Frontal cortex (tissue), 4 donors: Measurements from ENCODE around the gene FSTL4. TPM values are rescaled to one million over a fixed set of nuclear protein-coding genes. Genes with fewer than 3 reads are reported as not detected.

Experiments used
- DNase-seq, 2 donors: peaks; one replicate each; pipeline ENCODE4 v3.0.0; 2012; ENCODE audit warnings: low spot score in 2 of 2
- FAIRE-seq: peaks from 2 replicates; lab custom pipeline; 2012; peaks lifted over from hg19 to GRCh38; lab: Jason Lieb, UNC
- total RNA-seq: library from RNA; depleted of rRNA; stranded (reverse); fragments of >200 nt; gene quantifications from one replicate; pipeline ENCODE4 v1.2.3, GENCODE V29; 2014
- donor health status: control.
- donor health status: control.
- donor health status: control.

FSTL4 gene
- total RNA-seq, 1 donor from 2014 or later: 0.82 TPM

- FAIRE-seq: no peak
- DNase-seq: no peak
Measured at GRCh38 chr5:133523013-133523658, 89.2 kb downstream of the FSTL4 start.

- DNase-seq (no peak), FAIRE-seq (no peak)
Measured at GRCh38 chr5:133521801-133522200, 90.5 kb downstream of the FSTL4 start.

- no peak for DNase-seq
- no peak for FAIRE-seq
Measured at GRCh38 chr5:133520991-133521706, 91.2 kb downstream of the FSTL4 start.

- no peak for DNase-seq
- FAIRE-seq: no peak
Measured at GRCh38 chr5:133520062-133520461, 92.3 kb downstream of the FSTL4 start.

- no peak for DNase-seq
- no peak for FAIRE-seq
Measured at GRCh38 chr5:133519191-133519590, 93.2 kb downstream of the FSTL4 start.

GRCh38 chr5:133514456-133514855 lies 97.9 kb downstream of the FSTL4 start:
- FAIRE-seq: no peak
- DNase-seq: no peak

GRCh38 chr5:133512896-133513295 lies 99.4 kb downstream of the FSTL4 start:
- DNase-seq (no peak), FAIRE-seq (no peak)

GRCh38 chr5:133511653-133512235 lies 100.6 kb downstream of the FSTL4 start:
- FAIRE-seq (no peak), DNase-seq (no peak)

GRCh38 chr5:133510634-133511262 lies 101.6 kb downstream of the FSTL4 start:
- no peak for DNase-seq
- FAIRE-seq: no peak

GRCh38 chr5:133509742-133510079 lies 102.6 kb downstream of the FSTL4 start:
- DNase-seq: no peak
- FAIRE-seq: no peak

- no peak for FAIRE-seq
Measured at GRCh38 chr5:133508845-133509741, 103.2 kb downstream of the FSTL4 start.

GRCh38 chr5:133508331-133508730 lies 104.0 kb downstream of the FSTL4 start:
- DNase-seq: no peak
- FAIRE-seq: no peak

More at GRCh38 chr5:133508845-133509741, 103.2 kb downstream of the FSTL4 start:
- no peak for DNase-seq

- FAIRE-seq (no peak), DNase-seq (no peak)
Measured at GRCh38 chr5:133506181-133506580, 106.2 kb downstream of the FSTL4 start.

- DNase-seq (no peak), FAIRE-seq (no peak)
Measured at GRCh38 chr5:133503511-133503910, 108.8 kb downstream of the FSTL4 start.

GRCh38 chr5:133499895-133500294 lies 112.4 kb downstream of the FSTL4 start:
- FAIRE-seq: no peak
- DNase-seq: no peak

GRCh38 chr5:133497608-133498348 lies 114.6 kb downstream of the FSTL4 start:
- no peak for FAIRE-seq
- no peak for DNase-seq

GRCh38 chr5:133496631-133497030 lies 115.7 kb downstream of the FSTL4 start:
- DNase-seq: no peak
- FAIRE-seq: no peak

GRCh38 chr5:133494923-133495246 lies 117.5 kb downstream of the FSTL4 start:
- no peak for FAIRE-seq
- DNase-seq: no peak

- DNase-seq: no peak
Measured at GRCh38 chr5:133494232-133494922, 118.0 kb downstream of the FSTL4 start.

More at GRCh38 chr5:133494232-133494922, 118.0 kb downstream of the FSTL4 start:
- no peak for FAIRE-seq
